Left ventricle myocardium inferior (tissue), 1 donor: ENCODE data around the gene IDS. TPM values are rescaled to one million over a fixed set of nuclear protein-coding genes. Genes with fewer than 3 reads are reported as not detected.
"Not testable (repeated sequence)": the region's sequence is repeated elsewhere in the genome, so short reads cannot be mapped to it uniquely, and the experiment has no call there.

Experiments
- DNase-seq: peaks from one replicate; pipeline ENCODE4 v3.0.0-alpha.2; 2020
- H3K27ac ChIP-seq: fragments of 200-600 bp; replicated peaks from 2 replicates; pipeline ENCODE4 v1.8.0; 2021
- H3K27me3 ChIP-seq: fragments of 200-600 bp; 2 replicates; pipeline ENCODE4 v1.8.0; 2021; ENCODE audit warnings: low read depth
- H3K36me3 ChIP-seq: fragments of 200-600 bp; 2 replicates; pipeline ENCODE4 v1.8.0; 2021
- H3K4me1 ChIP-seq: fragments of 200-600 bp; 2 replicates; pipeline ENCODE4 v1.8.0; 2021
- H3K4me3 ChIP-seq: fragments of 200-600 bp; 2 replicates; pipeline ENCODE4 v1.8.0; 2021; ENCODE audit warnings: mild to moderate bottlenecking, moderate library complexity
- H3K9me3 ChIP-seq: fragments of 200-600 bp; replicated peaks from 2 replicates; pipeline ENCODE4 v1.8.0; 2021
- CTCF ChIP-seq: fragments of 200-600 bp; IDR thresholded peaks from 2 replicates; pipeline ENCODE4 v1.8.0; 2021; ENCODE audit warnings: antibody characterized with exemption, mild to moderate bottlenecking, borderline replicate concordance
- intact Hi-C: fragments of 100-400 bp; cut with micrococcal nuclease; formaldehyde crosslinking; loops from one replicate; pipeline ENCODE4 v1.11.0; 2022
- total RNA-seq: library from RNA; stranded (reverse); fragmentation: NEBNext Ultra II Directional; extraction: Animal tissue kit (Norgen Biotek cat#: 25700); gene quantifications from one replicate; pipeline ENCODE4 v1.2.1, GENCODE V29; 2021
- donor health status: DM: no; HTN: yes; CAD: no; lungs with severe emphysema.

Gene IDS
- total RNA-seq, 1 donor from 2014 or later: 86.3 TPM

GRCh38 chrX:149531599-149531998 is 26.5 kb upstream of the IDS start:
- intact Hi-C loops: no loop called here
- Histone ChIP-seq H3K9me3 (no peaks in the 10 kb centered on the region), H3K36me3 (no peaks in the 10 kb centered on the region), H3K27ac (no peak overlapping the region), H3K27me3 (no peaks in the 10 kb centered on the region), H3K4me1 (no peaks in the 10 kb centered on the region), H3K4me3 (no peak overlapping the region)
- TF ChIP-seq CTCF: no peak
- no peak for DNase-seq

GRCh38 chrX:149528381-149528780 is 23.3 kb upstream of the IDS start:
- Histone ChIP-seq H3K4me3 (no peak overlapping the region), H3K4me1 (peaks cover 5% of the 10 kb centered on the region), H3K9me3 (no peaks in the 10 kb centered on the region), H3K27ac (no peak overlapping the region), H3K27me3 (no peaks in the 10 kb centered on the region), H3K36me3 (no peaks in the 10 kb centered on the region)
- no peak for DNase-seq
- intact Hi-C loops: no loop called here
- no peak for TF ChIP-seq CTCF

- H3K36me3 ChIP-seq: no peaks in the 10 kb centered on the region
- intact Hi-C loops: no loop called here
- peaks cover 9% of the 10 kb centered on the region for H3K4me1 ChIP-seq
These were observed 22.6 kb upstream of the IDS start for GRCh38 chrX:149527705-149528104.

GRCh38 chrX:149526318-149527033 is 21.4 kb upstream of the IDS start:
- peak overlapping the region; percentile 83 for H3K27ac ChIP-seq
- H3K9me3 ChIP-seq, H3K36me3 ChIP-seq, DNase-seq, H3K4me1 ChIP-seq, intact Hi-C loops, H3K4me3 ChIP-seq, H3K27me3 ChIP-seq: not testable (repeated sequence)

More at GRCh38 chrX:149527705-149528104, 22.6 kb upstream of the IDS start:
- DNase-seq: no peak
- no peaks in the 10 kb centered on the region for H3K27me3 ChIP-seq
- no peak overlapping the region for H3K4me3 ChIP-seq
- no peaks in the 10 kb centered on the region for H3K9me3 ChIP-seq
- H3K27ac ChIP-seq: no peak overlapping the region
- TF ChIP-seq CTCF: peak; percentile 58

GRCh38 chrX:149525903-149526302 is 20.8 kb upstream of the IDS start:
- peak overlapping the region; percentile 83 for H3K27ac ChIP-seq
- H3K4me3 ChIP-seq, H3K36me3 ChIP-seq, H3K27me3 ChIP-seq, DNase-seq, intact Hi-C loops, H3K9me3 ChIP-seq, H3K4me1 ChIP-seq: not testable (repeated sequence)

- intact Hi-C loops, H3K36me3 ChIP-seq, H3K27me3 ChIP-seq, H3K4me3 ChIP-seq, H3K4me1 ChIP-seq, DNase-seq, H3K9me3 ChIP-seq: not testable (repeated sequence)
- H3K27ac ChIP-seq: peak overlapping the region; percentile 83
These were observed 20.3 kb upstream of the IDS start for GRCh38 chrX:149525389-149525788.

- intact Hi-C loops: no loop called here
- no peak for DNase-seq
- no peaks in the 10 kb centered on the region for H3K36me3 ChIP-seq
- no peak overlapping the region for H3K4me3 ChIP-seq
- no peaks in the 10 kb centered on the region for H3K27me3 ChIP-seq
- H3K4me1 ChIP-seq: peaks cover 9% of the 10 kb centered on the region
- no peak overlapping the region for H3K27ac ChIP-seq
- TF ChIP-seq CTCF: no peak
- H3K9me3 ChIP-seq: no peaks in the 10 kb centered on the region
These were observed 17.8 kb upstream of the IDS start for GRCh38 chrX:149522916-149523315.
